ENCODE data around the gene TAPBP.

TAPBP gene

GRCh38 chr6:33279971-33280511 lies 33.8 kb downstream of the TAPBP start:
- H3K36me3 ChIP-seq (ENCODE audit: control insufficient read depth, insufficient read depth, low read length) = peaks cover 22% of the 10 kb centered on the region
- no peaks in the 10 kb centered on the region for H3K27me3 ChIP-seq (replicated peaks; ENCODE audit: control insufficient read depth, insufficient read depth, low read length)
- peak; percentile 46 for TF ChIP-seq CTCF (IDR thresholded peaks at IDR 0.05; ENCODE audit: insufficient read depth, low read length, poor library complexity, severe bottlenecking)
- no peak overlapping the region for H3K4me3 ChIP-seq (replicated peaks; ENCODE audit: low read depth, low read length)
- DNase-seq (ENCODE audit: extremely low read depth, insufficient read length) = no peak

- DNase-seq (ENCODE audit: extremely low read depth, insufficient read length) = no peak
- H3K4me3 ChIP-seq (replicated peaks; ENCODE audit: low read depth, low read length) = no peak overlapping the region
- TF ChIP-seq CTCF (IDR thresholded peaks at IDR 0.05; ENCODE audit: insufficient read depth, low read length, poor library complexity, severe bottlenecking) = no peak
- H3K27me3 ChIP-seq (replicated peaks; ENCODE audit: control insufficient read depth, insufficient read depth, low read length) = no peaks in the 10 kb centered on the region
- H3K36me3 ChIP-seq (ENCODE audit: control insufficient read depth, insufficient read depth, low read length) = peaks cover 25% of the 10 kb centered on the region
Observed at GRCh38 chr6:33279257-33279695, 34.6 kb downstream of the TAPBP start.

- TF ChIP-seq CTCF (IDR thresholded peaks at IDR 0.05; ENCODE audit: insufficient read depth, low read length, poor library complexity, severe bottlenecking) = no peak
- no peak for DNase-seq (ENCODE audit: extremely low read depth, insufficient read length)
Observed at GRCh38 chr6:33278810-33279209, 35.1 kb downstream of the TAPBP start.

GRCh38 chr6:33278392-33278741 lies 35.5 kb downstream of the TAPBP start:
- peak overlapping the region; percentile 66 for H3K4me3 ChIP-seq (replicated peaks; ENCODE audit: low read depth, low read length)
- no peaks in the 10 kb centered on the region for H3K27me3 ChIP-seq (replicated peaks; ENCODE audit: control insufficient read depth, insufficient read depth, low read length)
- TF ChIP-seq CTCF (IDR thresholded peaks at IDR 0.05; ENCODE audit: insufficient read depth, low read length, poor library complexity, severe bottlenecking) = no peak
- DNase-seq (ENCODE audit: extremely low read depth, insufficient read length) = no peak
- peaks cover 27% of the 10 kb centered on the region for H3K36me3 ChIP-seq (ENCODE audit: control insufficient read depth, insufficient read depth, low read length)

More at GRCh38 chr6:33278810-33279209, 35.1 kb downstream of the TAPBP start:
- Histone ChIP-seq H3K36me3 (ENCODE audit: control insufficient read depth, insufficient read depth, low read length) (peaks cover 27% of the 10 kb centered on the region), H3K27me3 (replicated peaks; ENCODE audit: control insufficient read depth, insufficient read depth, low read length) (no peaks in the 10 kb centered on the region), H3K4me3 (replicated peaks; ENCODE audit: low read depth, low read length) (no peak overlapping the region)

GRCh38 chr6:33277663-33278391 lies 36.1 kb downstream of the TAPBP start:
- Histone ChIP-seq H3K27me3 (replicated peaks; ENCODE audit: control insufficient read depth, insufficient read depth, low read length) (no peaks in the 10 kb centered on the region), H3K36me3 (ENCODE audit: control insufficient read depth, insufficient read depth, low read length) (peaks cover 27% of the 10 kb centered on the region), H3K4me3 (replicated peaks; ENCODE audit: low read depth, low read length) (peak overlapping the region; percentile 66)
- no peak for TF ChIP-seq CTCF (IDR thresholded peaks at IDR 0.05; ENCODE audit: insufficient read depth, low read length, poor library complexity, severe bottlenecking)
- DNase-seq (ENCODE audit: extremely low read depth, insufficient read length) = peak; percentile 77
